HEK293 (cell line): ENCODE results near the gene DCC.

Experiments used
- CTCF ChIA-PET: fragments of 350-600 bp; formaldehyde crosslinking; extraction: SDS; loops from one replicate; lab custom pipeline; 2021; ENCODE audit warnings: antibody characterized with exemption; lab: Yijun Ruan, JAX
- POLR2A ChIA-PET: fragments of 300-600 bp; formaldehyde crosslinking; extraction: SDS; loops from one replicate; lab custom pipeline; 2020; ENCODE audit warnings: antibody characterized with exemption, inconsistent platforms; lab: Yijun Ruan, JAX
- H3K27ac ChIP-seq: fragments of 200-500 bp; sonication (Bioruptor generic); 2 replicates; pipeline ENCODE4 v1.5.1; 2014; ENCODE audit warnings: low read depth, low read length, control low read depth, inconsistent platforms; ENCODE audit errors: extremely low read depth
- H3K36me3 ChIP-seq, 2 experiments: fragments of 200-500 bp in 1 of 2; sonication (Bioruptor generic) in 1 of 2; 1 replicate in 1 of 2; 2 replicates in 1 of 2; pipeline ENCODE4 v1.5.1; 2014 to 2017; ENCODE audit warnings: inconsistent platforms in 2 of 2, low read length in 2 of 2; ENCODE audit not compliant: control insufficient read depth in 2 of 2, insufficient read depth in 1 of 2
- H3K4me1 ChIP-seq: fragments of 200-500 bp; sonication (Bioruptor generic); 2 replicates; pipeline ENCODE4 v1.5.1; 2014; ENCODE audit warnings: mild to moderate bottlenecking, low read length, inconsistent platforms; ENCODE audit not compliant: control insufficient read depth, insufficient read depth
- H3K4me3 ChIP-seq: 2 replicates; pipeline ENCODE4 v1.5.1; 2011; ENCODE audit warnings: low read depth, mild to moderate bottlenecking, control low read depth, low read length, moderate library complexity
- H3K9me3 ChIP-seq: fragments of 200-500 bp; sonication (Bioruptor generic); 2 replicates; pipeline ENCODE4 v1.5.1; 2014; ENCODE audit warnings: low read depth, low read length, inconsistent platforms; ENCODE audit not compliant: control insufficient read depth, insufficient read depth
- GLIS1 ChIP-seq: fragments of 450-650 bp; formaldehyde crosslinking; IDR thresholded peaks from 2 replicates; pipeline ENCODE4 v1.5.1; 2016; ENCODE audit warnings: missing biosample characterization, missing genetic modification characterization
- GLIS2 ChIP-seq: fragments of 450-650 bp; formaldehyde crosslinking; IDR thresholded peaks from 2 replicates; pipeline ENCODE4 v1.5.1; 2016; ENCODE audit warnings: missing biosample characterization, missing genetic modification characterization
- HOXA7 ChIP-seq: sonication (generic); formaldehyde crosslinking; IDR thresholded peaks from 2 replicates; pipeline ENCODE4 v1.8.1; 2022; ENCODE audit warnings: missing genetic modification reagents, borderline replicate concordance
- PRDM2 ChIP-seq: fragments of 450-650 bp; formaldehyde crosslinking; IDR thresholded peaks from 2 replicates; pipeline ENCODE4 v1.5.1; 2016; ENCODE audit warnings: missing biosample characterization, missing genetic modification characterization, borderline replicate concordance
- ZBTB10 ChIP-seq: fragments of 450-650 bp; formaldehyde crosslinking; IDR thresholded peaks from 2 replicates; pipeline ENCODE4 v1.5.1; 2016; ENCODE audit warnings: missing biosample characterization, missing genetic modification characterization
- ZBTB17 ChIP-seq: fragments of 450-650 bp; formaldehyde crosslinking; IDR thresholded peaks from 2 replicates; pipeline ENCODE4 v1.5.1; 2016; ENCODE audit warnings: missing biosample characterization, missing genetic modification characterization
- ZBTB48 ChIP-seq: fragments of 450-650 bp; formaldehyde crosslinking; IDR thresholded peaks from 2 replicates; pipeline ENCODE4 v1.5.1; 2016; ENCODE audit warnings: missing biosample characterization, missing genetic modification characterization
- ZBTB7A ChIP-seq: fragments of 450-650 bp; formaldehyde crosslinking; IDR thresholded peaks from 2 replicates; pipeline ENCODE4 v1.5.1; 2016; ENCODE audit warnings: low read depth, missing biosample characterization, missing genetic modification characterization
- ZEB2 ChIP-seq: fragments of 450-650 bp; formaldehyde crosslinking; IDR thresholded peaks from 2 replicates; pipeline ENCODE4 v1.5.1; 2016; ENCODE audit warnings: missing biosample characterization, missing genetic modification characterization
- ZFP37 ChIP-seq: fragments of 450-650 bp; formaldehyde crosslinking; IDR thresholded peaks from 2 replicates; pipeline ENCODE4 v1.5.1; 2016; ENCODE audit warnings: missing biosample characterization, missing genetic modification characterization
- ZNF138 ChIP-seq: fragments of 450-650 bp; formaldehyde crosslinking; IDR thresholded peaks from 2 replicates; pipeline ENCODE4 v1.5.1; 2016; ENCODE audit warnings: missing biosample characterization, missing genetic modification characterization, borderline replicate concordance
- ZNF18 ChIP-seq: fragments of 450-650 bp; formaldehyde crosslinking; IDR thresholded peaks from 2 replicates; pipeline ENCODE4 v1.5.1; 2016; ENCODE audit warnings: missing biosample characterization, missing genetic modification characterization
- ZNF23 ChIP-seq: fragments of 450-650 bp; formaldehyde crosslinking; IDR thresholded peaks from 2 replicates; pipeline ENCODE4 v1.5.1; 2016; ENCODE audit warnings: missing biosample characterization, missing genetic modification characterization, borderline replicate concordance
- ZNF341 ChIP-seq: fragments of 450-650 bp; formaldehyde crosslinking; IDR thresholded peaks from 2 replicates; pipeline ENCODE4; 2016; ENCODE audit warnings: low read depth, missing biosample characterization, missing genetic modification characterization
- ZNF768 ChIP-seq: fragments of 450-650 bp; formaldehyde crosslinking; IDR thresholded peaks from 2 replicates; pipeline ENCODE4 v1.5.1; 2018; ENCODE audit warnings: missing biosample characterization, mild to moderate bottlenecking, missing genetic modification characterization
- ZSCAN23 ChIP-seq: fragments of 450-650 bp; formaldehyde crosslinking; IDR thresholded peaks from 2 replicates; pipeline ENCODE4 v1.5.1; 2016; ENCODE audit warnings: missing biosample characterization, missing genetic modification characterization

The DCC gene

GRCh38 chr18:52322307-52322706 lies 17.7 kb upstream of the DCC start:
- POLR2A ChIA-PET = no interaction called here
- H3K4me3 ChIP-seq = no peak overlapping the region
- H3K27ac ChIP-seq = no peak overlapping the region

More at GRCh38 chr18:52322307-52322706, 17.7 kb upstream of the DCC start:
- no peak for TF ChIP-seq ZEB2
- no peak for TF ChIP-seq HOXA7
- no peak for TF ChIP-seq ZBTB17
- TF ChIP-seq GLIS2 (tag by site-specific recombination) = no peak
- no peak for TF ChIP-seq ZNF768
- no peak for TF ChIP-seq ZFP37 (tag by site-specific recombination)
- no peak for TF ChIP-seq ZBTB48
- no peak for TF ChIP-seq ZNF138
- TF ChIP-seq GLIS1 = no peak
- TF ChIP-seq ZSCAN23 = no peak
- TF ChIP-seq ZBTB10 (tag by site-specific recombination) = no peak
- TF ChIP-seq ZNF18 (tag by site-specific recombination) = no peak
- TF ChIP-seq PRDM2 (tag by site-specific recombination) = no peak
- TF ChIP-seq ZNF23 (tag by site-specific recombination) = no peak
- TF ChIP-seq ZBTB7A (tag by site-specific recombination) = no peak
- no peak for TF ChIP-seq ZNF341
- CTCF ChIA-PET = interaction anchor here (1.1 kb wide), 1 partner anchor 654 kb away, joined by 4 read pairs; no protein-coding TSS in a partner anchor
- no peaks in the 10 kb centered on the region for H3K4me1 ChIP-seq
- H3K36me3 ChIP-seq = no peaks in the 10 kb centered on the region
- H3K9me3 ChIP-seq = no peaks in the 10 kb centered on the region
